Inferior parietal cortex (tissue), 1 donor: Measurements from ENCODE around the gene NAV2.

ENCODE experiments used
- DNase-seq: peaks from one replicate; pipeline ENCODE4 v3.0.0-alpha.2; 2016; ENCODE audit errors: extremely low spot score

The NAV2 gene

GRCh38 chr11:20158597-20159257, 446.1 kb downstream of the NAV2 start:
- DNase-seq: no peak

DNA sequence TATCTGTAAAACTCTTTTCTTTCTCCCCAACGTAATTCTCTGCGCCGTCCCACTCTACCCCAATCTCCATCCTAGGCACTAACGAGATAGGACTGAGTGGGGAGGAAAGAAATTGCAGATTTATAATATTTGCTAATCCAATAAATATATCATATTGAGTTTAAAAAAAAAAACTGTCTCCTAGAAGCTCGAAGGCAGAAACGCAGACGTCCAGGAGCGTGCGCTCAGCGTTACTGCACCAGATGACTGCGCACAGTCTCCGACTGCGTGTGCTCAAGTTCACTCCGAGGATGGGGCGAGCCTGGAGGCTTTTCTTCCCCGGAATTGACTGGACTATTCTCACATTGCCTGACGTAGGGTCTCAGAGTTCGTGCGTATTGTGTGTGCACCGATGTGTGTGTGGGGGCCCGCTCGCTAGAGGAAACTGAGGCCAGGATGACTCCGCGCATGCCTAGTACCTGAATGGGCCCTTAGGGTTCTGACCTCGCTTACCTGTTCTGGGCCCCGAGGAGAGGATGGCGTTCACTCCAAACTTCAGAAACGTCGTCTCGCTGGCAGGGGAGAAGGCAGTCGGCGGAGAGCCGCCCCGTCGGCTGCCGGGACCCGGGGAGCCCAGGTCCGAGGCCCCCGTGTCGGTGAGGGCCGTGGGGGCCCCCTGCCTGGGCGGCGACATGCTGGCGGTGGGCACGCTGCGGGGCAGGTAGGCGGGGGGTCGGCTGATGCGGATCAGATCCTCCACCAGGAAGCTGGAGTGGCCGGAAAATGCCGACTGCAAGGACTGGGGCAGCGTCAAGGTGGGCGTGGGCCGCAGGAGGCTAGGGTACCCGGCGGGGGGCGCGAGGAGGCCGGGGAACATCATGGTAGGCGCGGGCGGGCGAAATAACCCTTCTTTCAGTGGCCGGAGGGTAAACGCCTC, 447.1 kb downstream of the NAV2 start:
- no peak for DNase-seq

DNA sequence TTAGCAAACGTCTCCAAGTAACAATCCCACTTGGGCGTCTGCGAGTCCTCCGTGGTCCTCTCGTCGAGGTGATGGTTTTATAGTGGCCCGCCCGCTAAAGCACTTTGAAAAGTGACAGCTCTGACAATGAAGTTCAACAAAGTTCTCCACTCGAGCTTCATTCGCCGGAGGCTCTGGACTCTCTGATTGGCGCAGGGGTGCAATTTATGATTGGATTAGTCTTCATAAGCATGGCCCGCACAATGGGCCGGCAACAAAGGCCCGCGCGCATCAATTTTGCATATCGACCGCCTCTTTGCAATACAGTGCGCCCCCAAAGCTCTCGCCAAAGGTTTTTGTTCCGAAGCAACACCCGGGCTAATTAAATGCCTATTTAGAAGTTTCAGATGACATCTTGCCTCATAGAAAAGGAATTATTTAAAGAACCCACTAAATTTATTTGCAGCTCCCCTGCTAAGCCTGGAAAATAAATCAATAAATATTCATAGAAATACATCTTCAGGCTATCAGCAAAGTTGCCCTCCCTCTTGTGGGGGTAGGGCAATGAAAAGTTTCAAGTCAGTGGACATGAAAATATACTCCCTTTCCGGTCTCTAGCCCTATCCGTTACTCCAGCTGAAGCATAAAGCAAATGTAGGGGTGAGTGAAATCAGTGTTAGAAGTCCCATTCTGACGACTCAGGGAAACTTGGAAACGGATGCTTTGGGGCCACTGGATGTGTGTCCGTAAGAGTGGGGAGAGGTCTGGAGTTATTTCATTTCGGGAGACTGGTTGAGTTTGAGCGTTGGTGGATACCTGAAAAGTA, 448.0 kb downstream of the NAV2 start, which contains the start of gene DBX1:
Gene DBX1 (minus strand): TSS at position 51 of the 805 bp plus-strand sequence. CDS start 151 bp downstream, outside the sequence.
- DNase-seq: no peak

- DNase-seq: no peak
These were observed 448.7 kb downstream of the NAV2 start for GRCh38 chr11:20161230-20161918.

GRCh38 chr11:20161923-20162744, 449.5 kb downstream of the NAV2 start:
- no peak for DNase-seq

GRCh38 chr11:20162824-20163782, 450.5 kb downstream of the NAV2 start:
- DNase-seq: no peak

GRCh38 chr11:20163783-20164481, 451.3 kb downstream of the NAV2 start:
- DNase-seq: no peak
